ENCODE results near the gene TMEM30A.
A peak's percentile ranks its signal among the peaks of the same experiment; 100 is the strongest.

TMEM30A gene

DNA sequence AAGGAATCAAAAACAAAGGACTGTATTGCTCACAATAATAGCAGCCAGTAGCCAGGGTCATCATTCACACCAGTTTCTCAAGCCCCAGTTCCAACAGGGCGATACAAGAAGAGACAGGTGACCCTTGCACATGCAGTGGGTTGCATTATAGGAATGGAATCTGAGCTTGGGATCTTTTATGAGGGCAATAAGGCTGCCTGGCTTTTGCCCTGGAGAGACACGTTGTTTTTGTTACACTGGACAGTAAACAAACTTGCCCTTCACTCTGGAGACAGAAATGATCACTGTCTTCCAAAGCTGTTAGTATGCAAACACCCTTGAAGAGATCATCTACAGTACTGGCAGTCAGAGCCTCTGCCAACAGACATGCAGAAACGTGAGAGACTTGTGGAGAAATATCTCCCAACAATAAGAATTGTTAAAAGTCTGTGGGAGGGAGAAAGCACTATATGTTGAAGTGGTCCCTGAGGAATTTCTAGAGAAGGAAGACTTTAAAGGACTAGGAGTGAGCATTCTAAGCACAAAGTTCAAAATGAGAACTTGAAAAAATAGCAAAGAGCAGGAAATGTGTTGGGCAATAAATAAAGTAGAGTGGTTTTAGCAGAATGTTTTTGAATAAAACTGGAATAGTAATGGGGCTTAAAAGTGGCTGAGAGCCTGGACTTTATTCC is 72.5 kb downstream of the TMEM30A start:
- no peak for DNase-seq

DNA sequence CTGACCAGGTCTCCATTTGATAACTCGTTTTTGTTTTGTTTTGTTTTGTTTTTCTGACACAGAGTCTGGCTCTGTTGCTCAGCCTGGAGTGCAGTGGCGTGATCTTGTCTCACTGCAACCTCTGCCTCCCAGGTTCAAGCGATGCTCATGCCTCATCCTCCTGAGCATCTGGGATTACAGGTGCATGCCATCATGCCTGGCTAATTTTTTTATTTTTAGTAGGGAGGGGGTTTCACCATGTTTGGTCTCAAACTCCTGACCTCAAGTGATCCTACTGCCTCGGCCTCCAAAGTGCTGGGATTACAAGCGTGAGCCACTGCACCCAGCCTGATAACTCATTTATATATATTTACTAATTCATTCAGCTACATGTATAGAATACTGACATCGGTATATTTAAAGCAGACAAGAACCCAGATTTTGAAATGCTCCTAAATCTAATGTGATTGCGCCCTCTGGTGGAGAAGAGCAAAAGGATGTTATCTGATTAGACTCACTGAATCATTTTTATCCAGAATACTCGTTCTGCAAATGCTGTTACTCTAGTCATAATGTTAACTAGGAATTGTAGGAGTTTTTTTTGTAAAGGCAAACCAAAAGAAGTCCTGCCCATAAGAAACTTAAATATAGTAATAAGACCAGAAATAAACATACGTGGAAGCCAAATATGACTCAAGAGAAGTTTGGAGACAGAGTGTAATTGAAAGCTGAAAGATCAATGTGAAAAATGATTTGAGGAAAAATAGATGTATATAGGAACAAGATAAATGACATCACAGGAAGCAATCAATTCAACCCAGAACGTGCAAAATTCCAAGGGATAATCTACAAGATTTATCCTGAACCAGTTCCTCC is 73.5 kb downstream of the TMEM30A start:
- peak; percentile 19 for DNase-seq

DNA sequence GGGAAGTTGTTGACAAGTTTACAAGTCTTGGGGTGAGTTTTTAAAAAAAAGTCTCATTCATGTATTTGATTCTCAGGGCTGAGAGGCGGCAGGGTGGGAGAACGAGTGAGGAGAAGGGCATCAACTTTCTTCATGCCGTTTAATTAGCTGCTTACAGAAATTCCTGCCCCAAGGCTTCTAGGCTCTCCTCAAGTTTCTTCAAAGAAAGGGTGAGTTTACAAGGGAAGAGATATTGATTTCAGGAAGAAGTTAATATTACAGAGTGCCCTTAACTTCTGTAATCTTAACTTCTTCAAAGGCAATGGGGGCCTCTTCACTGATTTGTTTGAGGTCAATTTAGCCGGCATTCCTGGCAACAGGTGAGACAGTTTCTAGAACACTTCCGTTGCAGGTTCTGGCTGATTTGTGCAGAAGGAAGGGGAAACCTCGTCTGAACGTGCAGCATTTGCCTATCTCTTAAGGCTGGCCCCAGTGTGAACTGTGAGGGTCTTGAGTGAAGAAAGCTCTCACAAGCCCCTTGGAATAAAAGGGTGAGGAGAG is 75.3 kb downstream of the TMEM30A start:
- no peak for DNase-seq

DNA sequence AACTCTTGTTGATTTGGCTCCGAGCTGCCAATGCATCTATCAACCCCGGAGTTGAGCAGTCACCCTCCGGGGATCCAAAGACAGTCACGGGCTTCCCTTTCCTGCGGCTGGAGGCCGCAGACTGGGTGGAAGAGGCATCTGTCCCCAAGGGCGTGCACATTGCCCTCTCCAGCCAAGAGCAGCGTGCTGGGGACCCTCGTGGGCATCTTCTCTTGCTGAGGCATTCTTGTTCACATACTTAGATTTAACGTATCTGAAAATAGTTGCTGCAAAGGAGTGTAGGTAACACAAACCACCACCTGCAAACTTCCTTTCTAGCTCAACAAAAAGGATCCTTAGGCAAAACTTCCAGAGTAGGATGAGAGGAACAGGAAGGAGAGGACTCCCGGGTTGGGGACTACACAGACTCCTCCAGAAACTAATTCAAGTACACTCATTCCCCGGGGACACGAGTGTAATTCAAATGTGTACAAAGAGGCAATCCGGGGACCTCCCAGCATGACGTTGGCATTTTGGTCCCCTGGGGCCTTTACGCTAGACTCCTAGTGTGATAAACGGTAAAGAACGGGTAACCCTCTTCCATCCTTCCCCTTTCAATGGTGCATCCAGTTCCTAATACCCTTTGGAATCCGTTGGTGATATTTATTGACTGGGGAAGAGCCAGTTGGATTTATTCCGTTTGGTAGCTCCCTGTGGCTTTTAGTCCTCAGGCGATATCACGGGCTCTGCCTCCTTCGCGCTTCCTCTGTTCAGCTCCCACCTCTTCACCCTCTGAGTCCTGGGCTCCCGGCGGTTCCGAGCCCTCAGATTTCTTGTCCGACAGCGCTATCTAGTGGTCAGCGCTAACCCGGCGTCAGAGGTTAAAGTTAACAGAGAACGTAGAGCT is 76.1 kb downstream of the TMEM30A start:
- DNase-seq = peak; percentile 39

DNA sequence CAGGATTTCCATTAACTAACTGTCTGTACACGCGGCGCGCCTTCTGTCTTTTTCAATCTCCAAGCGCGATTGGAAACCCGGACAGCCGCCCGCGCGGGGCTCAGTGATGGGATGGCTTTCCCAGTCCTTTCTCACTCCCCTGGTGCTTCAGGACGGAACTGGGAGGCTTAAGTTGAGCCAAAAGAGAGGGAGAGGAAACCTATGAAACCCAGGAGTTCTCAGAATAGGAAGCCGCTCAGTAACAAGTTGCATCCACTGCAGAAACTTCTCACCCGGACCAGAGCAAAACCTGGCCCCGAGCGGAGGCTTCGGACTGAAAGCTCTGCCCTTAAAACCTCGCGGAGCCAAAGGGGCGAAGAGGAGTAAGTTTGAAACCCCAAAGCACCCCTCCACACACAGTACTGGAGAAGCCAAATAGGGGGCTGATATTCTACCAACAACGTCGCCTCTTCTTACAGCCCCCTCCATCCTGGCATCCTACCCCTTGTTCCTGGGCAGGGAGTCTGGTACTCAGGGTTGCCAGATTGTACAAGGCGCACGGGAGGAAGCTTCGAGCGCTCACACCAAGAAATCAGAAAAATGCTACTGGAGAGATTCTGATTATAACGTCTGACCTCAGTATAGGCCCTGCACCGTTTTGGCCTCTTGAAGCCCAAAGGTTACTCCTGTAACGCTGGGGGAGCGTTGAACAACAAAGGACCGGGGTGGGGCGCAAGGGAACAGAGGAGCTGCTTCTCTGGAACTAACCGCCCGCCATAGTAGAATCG is 77.8 kb downstream of the TMEM30A start:
- DNase-seq = no peak

DNA sequence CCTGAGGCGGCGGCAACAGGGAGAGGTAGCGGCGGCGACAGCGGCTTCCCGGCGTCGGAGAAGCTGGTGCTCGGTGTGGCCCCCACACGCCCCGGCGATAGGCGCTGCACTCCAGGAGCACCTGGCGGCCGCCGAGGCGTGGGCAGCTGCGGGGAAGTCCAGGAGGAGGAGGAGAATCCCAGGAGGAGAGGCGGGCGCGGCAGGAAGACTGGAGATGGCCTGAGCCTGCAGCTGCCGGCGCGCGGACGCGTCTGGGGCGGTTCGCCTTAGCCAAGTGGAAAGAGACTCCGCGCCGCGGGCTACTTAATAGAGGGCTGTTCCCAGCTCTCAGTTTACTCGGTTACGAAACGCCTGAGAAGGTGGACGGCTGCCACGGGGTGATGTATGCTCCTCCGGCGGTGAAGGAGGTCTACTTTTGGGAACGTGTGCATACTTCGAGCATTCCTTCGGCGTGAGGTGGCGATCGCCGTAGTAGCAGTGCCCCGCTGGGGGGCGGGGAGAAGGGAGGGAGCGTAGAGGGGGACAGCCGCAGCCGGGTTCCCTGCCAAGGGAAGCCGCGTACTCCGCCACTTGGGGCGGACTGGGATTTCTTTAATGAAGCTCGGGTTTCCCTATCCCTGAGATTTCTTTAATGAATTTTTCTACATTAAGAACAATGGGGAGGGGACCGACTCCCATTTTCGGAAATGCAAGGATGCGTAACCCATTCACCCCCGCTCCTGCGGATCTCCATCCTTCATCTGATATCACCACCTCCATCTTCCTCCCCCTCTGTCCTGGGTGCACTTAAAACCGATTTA is 78.6 kb downstream of the TMEM30A start, which contains the start of gene COL12A1:
Gene COL12A1 (minus strand): TSS at position 278 of the 800 bp plus-strand sequence. CDS start 3,261 bp downstream, outside the sequence.
- no peak for DNase-seq

DNA sequence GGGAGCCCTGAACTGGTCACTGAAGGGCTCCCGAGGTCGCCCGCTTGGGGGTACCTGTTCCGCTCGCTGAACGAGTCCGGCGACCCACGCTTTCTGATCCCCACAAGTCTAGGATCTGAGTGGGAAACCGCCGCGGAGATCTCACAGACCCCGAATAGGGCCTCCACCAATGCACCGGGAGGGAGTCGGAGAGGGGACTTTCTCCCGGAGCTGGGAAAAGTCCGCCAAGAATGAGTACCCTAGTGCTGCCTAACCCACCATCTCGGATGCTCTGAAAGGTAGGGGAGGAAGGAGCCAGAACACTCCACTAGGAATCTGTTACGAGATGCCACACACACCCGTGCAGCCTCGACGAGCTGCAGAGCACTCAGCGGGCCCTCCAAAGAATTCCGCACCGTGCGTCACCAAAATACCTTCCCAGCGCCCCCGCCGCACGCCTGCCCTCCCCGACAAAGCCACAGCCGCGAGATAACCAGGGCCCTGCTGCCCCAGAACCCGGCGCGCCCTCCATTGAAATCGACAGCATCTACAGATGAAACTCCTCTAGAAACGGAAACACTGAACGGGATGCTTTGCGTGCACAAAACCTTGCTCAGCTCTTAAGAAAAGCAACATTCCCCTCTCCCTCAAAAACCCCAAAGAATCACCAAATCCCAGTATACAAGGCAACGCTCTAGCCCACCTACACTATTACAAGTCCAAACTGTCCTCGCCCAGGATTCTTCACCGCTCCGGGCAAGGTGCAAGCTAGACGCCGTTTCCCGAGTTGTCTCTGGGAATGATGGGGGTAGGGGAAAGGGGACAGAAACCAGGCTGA is 79.4 kb downstream of the TMEM30A start:
- no peak for DNase-seq

DNA sequence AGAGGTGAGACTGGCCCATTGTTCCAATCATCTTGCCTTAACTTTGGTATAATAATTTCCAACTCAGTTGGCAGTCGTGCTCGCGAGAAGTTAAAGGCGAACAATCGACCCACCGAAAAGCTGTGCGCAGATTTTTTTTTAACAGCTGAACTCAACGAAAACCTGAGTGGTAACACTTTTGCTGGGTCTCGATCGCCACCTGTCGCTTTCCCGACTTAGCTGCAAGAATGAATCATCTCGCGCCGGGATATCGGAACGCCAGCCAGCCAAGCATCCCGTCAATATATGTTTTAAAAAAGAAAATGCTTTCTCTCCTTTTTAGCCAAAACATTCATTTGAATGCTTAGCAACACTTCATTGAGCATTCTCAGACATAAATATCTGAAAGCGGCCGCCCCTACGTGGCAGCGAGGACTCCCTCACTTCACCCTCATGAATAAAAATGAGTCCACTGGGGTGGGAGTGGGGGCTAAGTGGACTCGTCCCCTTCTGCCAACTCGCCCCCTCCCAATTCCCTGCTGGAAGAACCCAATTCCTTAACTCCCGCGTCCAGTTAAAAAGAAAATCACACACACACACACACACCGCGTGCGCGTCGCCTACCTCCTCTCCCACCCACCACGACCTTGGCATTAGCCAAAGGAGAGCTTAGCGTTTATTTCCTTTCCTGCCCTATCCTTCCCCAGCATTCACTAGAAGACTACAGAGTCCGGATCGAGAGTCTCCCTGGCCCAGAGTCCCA is 80.2 kb downstream of the TMEM30A start:
- DNase-seq = no peak

DNA sequence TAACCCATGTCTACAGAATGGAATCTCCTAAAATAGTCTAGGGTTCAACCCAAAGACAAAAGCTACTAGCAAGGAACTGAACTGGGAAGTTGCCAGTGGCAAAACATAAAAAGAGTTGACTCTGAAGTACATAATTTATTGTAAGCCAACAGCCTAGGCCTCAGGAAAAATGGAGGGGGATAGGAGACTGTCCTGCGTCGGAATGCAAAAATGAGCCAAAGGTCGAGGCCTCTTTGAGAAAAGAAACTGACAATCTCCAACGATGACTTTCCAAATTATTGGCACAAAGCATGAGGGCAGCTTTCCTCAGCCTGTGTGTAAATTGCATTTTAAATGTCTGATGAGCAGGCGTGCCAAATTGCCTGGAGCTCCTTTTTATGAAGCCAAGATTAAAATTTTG is 80.9 kb downstream of the TMEM30A start:
- no peak for DNase-seq

Data from GDM1 (cell line).